GM20431 (cell line): Measurements from ENCODE around the gene RCAN2.

ENCODE experiments used
- in situ Hi-C: fragments of 300-500 bp; cut with MseI, MboI; formaldehyde crosslinking; loops from one replicate; pipeline ENCODE4 v1.15.0; 2020; ENCODE audit warnings: low sequenced_read_pairs; ENCODE audit not compliant: unreplicated experiment

RCAN2 gene

DNA sequence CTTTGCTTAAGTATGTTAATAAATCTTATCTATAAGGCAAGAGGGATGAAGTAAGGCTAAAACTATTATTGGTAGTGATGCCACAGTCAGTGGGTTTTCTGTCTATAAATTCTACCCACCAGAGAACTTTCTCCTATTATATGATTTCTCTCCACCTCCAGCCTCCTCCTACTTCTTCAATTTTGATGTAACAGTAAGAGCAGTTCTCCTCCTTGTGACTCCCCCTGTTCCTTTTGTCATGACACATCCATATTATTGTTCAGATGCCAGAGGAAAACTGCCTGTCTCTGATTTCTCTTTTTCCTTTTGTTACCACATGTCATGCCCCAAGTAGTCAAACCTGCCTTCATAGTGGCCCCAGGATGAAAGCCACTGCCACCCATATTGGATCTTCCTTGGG lies 9.1 kb upstream of the RCAN2 start:
- in situ Hi-C loops = no loop called here

DNA sequence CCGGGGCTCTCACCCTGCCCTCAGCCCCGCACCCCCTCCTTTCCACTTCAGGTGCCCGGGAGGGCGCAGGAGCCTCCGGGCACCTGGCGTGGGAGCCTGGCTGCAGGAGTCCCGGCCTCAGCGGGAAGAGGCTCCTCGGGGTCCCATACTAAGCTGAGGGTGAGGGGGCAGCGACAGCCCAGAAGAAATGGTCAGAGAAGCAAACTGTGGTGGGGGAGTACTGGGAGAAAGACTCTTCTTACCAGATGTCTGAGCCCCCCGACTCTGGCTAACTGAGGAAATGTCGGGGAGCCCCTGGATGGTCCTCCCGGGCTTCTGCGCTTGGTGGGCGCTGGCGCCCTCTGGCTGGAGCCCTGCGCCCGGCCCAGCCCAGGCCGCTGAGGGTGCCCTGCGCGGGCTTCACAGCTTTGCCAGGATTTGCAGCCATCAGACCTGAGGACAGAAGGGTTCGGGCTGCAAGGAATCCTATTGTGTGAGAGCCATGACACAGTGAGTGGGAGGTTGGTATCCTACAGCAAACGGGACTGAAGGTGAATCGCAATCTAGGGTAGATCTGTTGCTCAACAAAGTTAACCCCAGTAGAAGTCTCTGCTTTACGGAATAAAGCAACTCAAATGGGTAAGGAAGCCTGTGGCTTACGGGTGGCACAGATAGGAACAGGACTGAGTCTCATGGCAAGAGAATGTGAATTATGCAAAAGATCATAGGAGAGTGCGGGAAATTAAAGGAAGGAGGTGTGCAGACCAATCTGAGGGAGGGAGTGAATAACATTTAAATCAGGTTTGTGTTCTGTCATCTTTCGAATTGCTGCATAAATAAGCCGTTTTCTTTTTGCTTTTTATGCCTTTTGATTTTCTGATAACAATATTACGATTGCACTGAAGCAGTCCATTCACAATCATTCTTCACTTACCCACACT lies 639 bp upstream of the RCAN2 start:
- in situ Hi-C loops = no loop called here

DNA sequence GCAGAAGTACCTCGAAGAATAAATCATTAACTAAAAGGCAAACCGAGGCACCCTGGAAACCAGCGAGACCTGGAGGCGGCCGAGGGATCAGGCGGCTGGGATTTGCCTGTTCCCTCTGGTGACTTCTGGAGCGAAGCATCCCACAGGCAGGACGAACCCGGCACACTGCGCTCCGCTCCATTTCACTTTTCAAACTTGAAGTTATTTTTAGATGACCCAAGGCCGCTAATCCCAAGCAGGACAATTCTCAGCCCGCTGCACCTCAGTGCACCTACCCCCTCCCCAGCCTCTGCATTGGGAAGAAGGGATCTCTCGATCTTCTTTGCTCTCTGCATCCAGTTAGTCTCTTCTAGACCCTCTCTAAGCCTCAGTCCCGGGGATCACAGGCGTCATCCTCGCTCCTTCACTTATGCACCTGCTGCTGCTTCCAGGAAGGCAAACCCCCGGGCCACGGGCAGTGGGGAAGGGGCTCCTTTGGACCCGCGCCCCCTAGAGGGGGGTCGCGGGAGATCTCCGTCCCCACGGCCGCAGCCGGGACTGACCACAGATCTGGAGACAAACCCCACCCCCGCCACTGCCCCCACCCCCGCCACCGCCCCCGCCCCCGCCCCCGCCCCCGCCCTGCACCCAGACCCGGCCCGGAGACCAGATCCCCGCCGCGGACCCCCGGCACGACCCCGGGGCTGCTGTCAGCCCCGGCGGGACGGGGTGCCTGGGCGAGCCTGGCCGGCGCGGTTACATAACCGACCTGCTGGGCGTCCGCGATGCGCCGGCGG lies 636 bp downstream of the RCAN2 start:
- in situ Hi-C loops = no loop called here

DNA sequence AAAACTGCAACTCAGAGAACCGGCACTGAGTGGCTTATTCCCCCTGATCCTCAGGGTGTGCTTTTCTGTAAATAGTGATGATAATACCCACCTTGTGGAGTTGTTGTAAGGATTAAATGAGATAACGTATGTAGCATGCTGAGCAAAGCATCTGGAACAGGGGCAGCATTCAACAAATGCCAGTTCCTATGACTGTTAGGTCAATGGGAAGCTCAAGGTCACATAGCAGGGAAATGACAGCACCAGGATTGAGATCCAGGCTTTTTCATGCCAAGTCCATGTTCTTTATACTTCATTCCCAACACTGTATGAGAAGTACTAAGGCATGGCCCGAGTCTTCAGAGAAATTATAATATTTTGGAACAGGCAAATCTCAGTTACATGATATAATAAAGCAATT lies 5.1 kb downstream of the RCAN2 start:
- in situ Hi-C loops = no loop called here

DNA sequence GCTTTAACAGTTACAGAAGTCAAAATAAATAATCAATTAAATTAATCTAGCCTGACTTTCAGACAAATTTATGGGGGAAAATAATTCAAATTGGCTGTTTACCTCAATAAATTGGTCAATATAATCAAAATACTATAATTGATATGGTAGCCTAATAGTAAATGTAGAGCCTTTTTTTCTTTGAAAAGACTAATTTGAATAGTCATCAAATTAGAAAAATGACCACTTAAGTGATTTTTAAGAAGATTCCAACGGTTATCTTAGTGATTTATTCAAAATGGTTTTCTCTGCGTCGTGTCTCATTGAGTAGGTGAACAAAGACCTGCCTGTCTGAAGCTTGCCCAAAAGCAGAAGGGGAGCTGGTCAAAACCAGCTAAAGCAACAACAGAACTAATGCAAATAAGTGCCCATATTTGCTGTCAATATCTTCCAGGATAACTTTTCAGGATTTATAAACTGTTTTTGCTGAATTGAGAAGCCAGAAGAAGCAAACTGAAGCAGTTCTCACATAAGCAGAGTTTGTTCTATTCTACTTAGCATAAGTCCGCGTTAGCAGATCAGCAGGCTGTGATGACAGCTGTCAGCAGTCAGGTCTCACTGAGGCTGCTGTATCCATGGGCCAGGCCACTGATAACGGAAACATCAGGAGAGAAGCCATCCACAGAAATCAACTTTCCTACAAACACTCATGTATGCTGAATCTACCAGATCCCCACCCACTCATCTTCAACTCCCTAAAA lies 7.0 kb downstream of the RCAN2 start:
- in situ Hi-C loops = no loop called here

DNA sequence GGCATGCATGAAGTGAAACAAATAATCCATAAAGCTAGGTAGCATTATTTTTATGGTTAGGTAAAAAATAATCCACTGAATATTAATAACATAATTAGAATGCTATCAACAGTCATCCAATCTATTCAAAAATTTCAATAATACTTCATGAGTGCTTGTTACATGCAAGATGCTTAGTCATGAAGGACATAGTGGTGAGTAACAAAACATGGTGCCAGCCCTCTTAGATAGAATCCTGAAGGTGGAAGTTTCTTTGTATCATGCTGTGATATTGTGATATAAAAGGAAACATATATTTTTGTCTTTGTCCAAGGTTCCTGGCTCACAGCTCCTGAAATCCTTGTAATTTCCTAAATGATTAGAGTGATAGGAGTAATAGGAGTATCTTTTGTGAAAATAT lies 14.9 kb downstream of the RCAN2 start:
- in situ Hi-C loops = no loop called here

DNA sequence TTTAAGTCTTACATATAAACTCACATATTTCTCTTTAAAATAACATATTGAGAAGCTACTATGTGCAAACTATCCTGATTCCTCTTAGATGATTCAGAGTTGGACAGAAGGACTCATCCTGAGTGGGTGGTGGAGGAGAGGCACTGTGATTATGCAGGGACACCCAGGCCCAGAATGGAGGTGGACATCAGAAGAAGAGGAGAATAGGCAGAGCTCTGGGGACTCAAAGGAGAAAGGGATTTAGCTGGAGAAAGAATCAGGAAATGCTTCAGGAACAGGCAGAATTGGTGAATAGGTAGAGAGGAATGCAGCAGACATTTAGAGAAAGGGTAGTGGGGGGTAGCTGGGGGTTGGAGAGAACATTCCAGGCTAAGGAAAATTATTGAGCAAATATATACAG lies 17.4 kb downstream of the RCAN2 start:
- in situ Hi-C loops = no loop called here

DNA sequence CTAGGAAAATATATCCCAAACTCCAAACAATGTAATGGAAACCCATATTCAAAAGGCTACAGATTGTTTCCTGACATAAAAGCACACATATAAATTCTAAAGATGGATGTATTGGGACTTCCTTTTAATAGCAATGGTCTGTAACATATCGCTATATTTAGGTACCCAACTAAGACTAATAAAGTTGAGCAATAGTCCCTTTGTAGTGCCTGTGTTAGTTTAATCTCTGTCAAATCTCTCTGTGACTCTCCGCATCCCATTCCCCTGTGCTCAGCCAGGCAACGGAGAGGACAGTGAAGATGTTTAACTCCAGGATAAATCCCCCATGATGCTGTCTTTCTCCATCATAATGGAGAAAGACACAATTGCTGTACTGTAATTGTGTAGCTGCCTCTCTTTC lies 19.0 kb downstream of the RCAN2 start:
- in situ Hi-C loops = no loop called here

DNA sequence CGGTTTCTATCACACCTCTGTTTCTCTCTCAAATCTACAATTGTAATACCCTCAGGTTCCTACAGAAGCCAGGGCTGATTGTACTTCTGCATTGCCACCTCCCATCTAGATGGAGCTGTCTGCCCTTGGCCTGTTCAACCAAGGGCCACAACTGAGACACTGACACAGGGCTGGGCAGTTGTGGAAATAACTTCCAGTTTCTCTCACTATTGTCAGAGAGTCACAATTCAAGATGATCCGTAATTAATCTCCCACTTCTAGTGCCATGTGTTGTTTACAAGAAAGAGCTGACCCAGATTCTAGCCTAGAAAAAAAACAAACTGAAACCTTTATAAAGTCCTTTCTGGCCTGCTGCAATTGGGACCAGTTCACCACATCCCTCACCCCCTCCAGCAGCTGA lies 22.2 kb downstream of the RCAN2 start:
- in situ Hi-C loops = no loop called here

DNA sequence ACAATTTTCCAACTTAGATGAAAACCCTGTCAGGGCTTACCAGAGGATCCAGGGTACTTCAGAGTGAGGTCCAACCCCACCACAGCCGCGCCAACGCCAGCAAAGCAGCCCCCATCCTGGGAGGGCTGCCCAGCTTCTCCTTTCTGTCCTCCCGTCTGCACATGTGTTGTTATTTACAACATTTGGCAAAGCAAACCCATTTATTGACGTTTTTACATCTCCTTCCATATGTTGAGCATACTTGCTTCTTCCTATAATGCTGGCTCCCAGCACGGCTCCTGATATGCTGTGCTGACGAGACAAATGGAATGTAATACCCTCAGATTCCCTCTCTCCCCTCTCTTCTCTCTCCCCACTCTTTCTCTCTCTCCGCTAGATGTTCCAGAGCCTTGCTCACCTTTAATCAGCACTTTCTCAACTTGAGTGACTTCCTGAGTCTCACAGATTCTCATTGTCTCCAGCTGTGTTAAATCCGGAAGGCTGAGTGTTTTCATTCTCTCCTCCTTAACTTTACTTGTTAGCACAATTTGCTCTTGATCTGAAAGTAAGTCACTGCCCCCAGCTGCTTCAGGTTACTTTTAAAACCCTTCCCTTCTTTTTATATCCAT lies 22.7 kb downstream of the RCAN2 start:
- in situ Hi-C loops = no loop called here

DNA sequence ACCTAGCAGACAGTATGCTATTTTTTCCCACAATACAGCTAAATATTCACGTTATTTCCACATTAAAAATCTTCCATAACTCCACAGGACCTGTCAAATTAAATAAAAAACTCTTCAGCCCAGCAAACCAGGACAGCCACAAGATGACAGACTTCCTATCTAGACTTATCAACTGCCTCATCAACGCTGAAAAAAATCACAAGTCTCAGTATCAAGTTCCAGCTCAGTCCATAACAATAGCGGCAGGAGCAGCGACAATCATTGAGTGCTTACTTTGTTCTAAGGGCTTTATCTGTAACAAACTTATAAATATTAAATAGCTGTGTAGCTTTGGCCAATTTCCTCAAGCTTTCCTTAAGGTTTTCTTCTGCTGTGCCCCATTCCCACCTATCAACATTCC lies 24.7 kb downstream of the RCAN2 start:
- in situ Hi-C loops = no loop called here

DNA sequence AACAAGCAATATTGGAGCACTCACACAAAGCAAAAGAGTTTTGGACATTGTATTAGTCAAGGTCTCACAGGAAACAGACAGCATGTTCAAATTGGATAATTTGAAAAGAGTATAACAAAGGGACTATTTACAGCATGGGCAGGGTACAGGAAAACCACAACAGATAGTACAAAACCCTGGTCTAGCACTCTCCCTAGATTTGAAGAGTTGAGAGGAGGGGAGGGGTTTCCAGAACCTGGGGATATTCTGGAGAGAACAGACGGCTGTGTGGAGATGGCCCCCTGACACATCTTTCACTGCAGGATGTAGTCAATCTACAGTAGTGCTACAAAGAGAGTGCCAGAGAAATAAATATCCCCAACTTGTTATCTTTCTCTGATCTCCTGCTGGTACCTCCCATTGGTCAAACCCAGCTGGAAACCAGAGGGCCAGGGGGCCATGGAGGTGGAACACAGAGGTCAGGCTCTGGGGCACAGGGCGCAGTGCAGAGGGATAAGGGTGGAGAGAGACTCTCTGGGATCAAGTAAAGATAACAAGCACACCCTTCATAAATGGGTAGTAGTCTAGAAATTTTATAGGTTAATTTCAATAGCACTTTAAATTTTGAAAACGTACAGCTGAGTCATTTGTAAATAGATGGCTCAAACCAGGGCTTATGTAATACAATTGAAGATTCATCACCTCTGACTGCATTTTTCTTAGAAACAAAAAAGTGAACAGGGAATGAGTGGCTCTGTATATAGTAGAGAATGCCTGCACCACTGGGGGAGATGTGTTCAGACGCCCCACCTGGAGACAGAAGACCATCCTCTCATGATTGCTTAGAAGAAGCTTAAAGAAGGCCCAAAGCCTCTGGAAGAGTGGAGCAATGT lies 25.7 kb downstream of the RCAN2 start:
- in situ Hi-C loops = no loop called here

DNA sequence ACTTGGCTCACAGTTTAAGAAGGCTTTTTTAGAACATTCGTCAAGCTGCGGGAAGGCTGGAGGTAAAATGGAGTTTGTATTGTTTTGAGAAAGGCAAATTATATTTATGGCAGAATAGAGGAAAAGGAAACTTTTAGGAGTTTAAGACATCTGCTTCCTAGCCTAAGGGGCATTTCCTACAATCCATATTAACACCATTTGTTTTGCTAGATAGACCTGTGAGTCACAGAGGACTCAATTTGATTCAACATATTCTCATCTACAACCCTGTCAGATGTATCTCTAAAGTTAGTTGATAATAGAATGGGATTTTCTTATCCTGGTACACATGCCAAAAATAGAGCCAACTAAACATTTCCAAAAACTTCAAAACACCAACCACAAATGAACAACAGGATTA lies 35.0 kb downstream of the RCAN2 start:
- in situ Hi-C loops = no loop called here

DNA sequence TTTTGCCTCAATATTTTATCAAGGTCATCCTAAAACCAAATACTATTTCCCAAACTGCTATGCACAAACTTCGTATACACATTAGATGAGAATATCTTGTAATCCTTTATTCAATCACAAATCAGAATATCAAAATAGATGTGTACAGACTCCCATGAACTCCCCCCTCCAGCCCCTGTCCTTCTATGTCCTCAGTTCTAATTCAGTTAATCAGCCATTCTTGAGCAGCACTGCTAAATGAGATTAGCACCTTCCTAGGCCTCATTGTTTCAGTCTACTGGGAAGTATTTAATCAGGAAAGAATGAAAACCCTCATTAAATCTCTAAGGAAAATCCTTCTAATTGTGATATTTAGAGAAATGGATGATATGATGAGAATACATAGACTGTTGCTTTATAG lies 36.6 kb downstream of the RCAN2 start:
- in situ Hi-C loops = no loop called here

DNA sequence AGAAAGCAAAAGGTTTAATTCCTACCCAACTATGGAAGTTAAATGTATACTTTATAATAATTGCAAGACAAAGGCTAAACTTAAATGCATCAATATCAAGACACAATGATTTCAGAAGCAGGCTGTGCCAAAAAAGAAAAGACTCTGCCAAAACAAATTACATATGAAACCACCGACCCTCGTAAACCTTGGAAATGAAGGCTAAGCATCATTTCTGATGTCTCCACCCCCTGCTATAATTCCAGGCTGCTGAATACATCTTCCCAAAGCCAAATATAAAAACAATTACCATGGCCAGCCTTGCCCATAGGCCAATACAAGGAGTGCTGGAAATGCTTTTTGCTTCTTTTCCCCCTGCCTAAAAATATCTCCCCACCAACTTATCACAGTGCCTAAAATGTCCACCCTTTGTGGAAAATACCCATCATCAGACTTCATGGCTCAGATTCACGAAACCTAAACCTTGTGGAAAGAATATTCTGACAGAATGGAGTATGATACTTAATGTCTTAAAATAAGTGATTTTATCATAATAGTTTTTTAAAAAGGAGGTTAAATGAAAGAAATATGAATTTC lies 37.4 kb downstream of the RCAN2 start:
- in situ Hi-C loops = no loop called here

DNA sequence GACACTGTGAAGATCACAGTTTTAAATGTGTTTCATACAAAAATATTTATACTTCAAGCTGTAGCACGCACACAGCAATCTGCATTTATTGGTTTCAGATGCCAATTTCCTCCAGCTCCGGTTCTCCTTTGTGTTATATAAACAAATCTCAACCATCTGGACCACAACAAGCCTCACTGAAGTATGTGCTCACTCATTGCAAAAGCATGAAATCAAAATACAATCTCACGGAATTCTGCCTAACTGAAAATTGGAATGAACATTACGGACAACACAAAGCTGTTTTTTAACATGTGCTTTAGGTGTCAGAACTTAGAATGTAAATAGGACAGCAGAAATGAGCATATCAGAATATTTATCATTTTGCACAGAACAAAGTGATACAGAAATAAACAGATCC lies 38.0 kb downstream of the RCAN2 start:
- in situ Hi-C loops = no loop called here

DNA sequence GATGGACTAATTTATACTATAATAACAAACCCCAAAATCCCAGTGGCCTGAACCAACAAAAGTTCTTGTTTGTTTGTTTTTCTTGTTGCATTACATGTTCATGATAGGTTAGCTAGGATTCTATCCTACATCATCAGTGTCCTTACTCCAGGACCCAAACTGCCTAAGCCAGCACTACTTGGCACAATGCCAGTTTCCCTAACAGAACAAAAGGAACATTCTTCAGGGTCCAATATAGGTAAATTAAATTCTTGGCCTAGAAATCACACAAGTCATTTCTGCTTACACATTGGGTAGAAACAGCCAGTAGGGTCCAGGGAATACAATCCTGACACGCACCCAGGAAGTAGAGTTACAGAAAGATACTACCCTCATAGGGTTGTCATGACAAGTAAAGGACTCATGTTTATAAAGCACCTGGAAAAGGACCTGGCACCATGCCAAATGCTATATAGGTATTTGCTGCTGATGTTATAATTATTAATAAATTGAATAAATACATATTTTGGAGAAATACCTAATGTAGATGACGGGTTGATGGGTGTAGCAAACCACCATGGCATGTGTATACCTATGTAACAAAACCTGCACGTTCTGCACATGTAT lies 38.8 kb downstream of the RCAN2 start:
- in situ Hi-C loops = no loop called here

DNA sequence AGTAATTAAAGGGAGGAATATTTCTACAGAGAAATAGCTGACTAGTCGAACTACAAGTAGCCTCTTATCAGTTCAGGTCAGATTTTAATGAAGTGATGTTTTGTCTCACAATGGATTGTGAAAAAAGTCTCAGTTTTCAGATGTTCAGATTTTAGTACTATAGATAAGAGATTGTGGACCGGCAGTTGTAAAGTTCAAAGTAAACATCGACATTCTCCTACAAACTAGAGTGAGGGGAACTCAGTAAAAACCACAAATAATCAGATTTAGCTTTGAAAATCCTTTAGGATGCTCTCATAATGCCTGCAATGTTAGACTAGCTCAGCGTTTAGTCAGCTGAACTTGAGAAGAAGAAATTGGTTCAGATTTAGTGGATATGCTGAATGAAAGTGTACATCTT lies 39.9 kb downstream of the RCAN2 start:
- in situ Hi-C loops = no loop called here
